A673 (cell line): Measurements from ENCODE around the gene CASP1. TPM values are rescaled to one million over a fixed set of nuclear protein-coding genes. Genes with fewer than 3 reads are reported as not detected.

Experiments used
- BruUV-seq: library from RNA; stranded (reverse); fragments of 400-500 nt; replicated peaks from 2 replicates; lab custom pipeline; 2021; lab: Mats Ljungman, UMichigan
- CTCF ChIA-PET: fragments of 300-600 bp; sonication (Branson Sonifier 250); formaldehyde crosslinking; loops from one replicate; lab custom pipeline; 2022; ENCODE audit warnings: antibody characterized with exemption; lab: Charles Lee
- POLR2A ChIA-PET: fragments of 300-600 bp; sonication (Branson Sonifier 250); formaldehyde crosslinking; loops from one replicate; lab custom pipeline; 2022; ENCODE audit warnings: antibody characterized with exemption; ENCODE audit not compliant: low non-redundant PET; lab: Charles Lee
- DNase-seq: peaks from one replicate; pipeline ENCODE4 v3.0.0-alpha.2; 2015; ENCODE audit warnings: low spot score
- H3K27ac ChIP-seq: fragments of 200-600 bp; sonication (generic); 2 replicates; pipeline ENCODE4 v1.5.1; 2016; ENCODE audit warnings: mixed run types, low read depth, mild to moderate bottlenecking, mixed read lengths, antibody characterized with exemption, low read length; ENCODE audit not compliant: poor library complexity, severe bottlenecking
- H3K27me3 ChIP-seq: fragments of 200-600 bp; sonication (generic); replicated peaks from 2 replicates; pipeline ENCODE4 v1.6.1; 2017; ENCODE audit warnings: mixed run types, low read depth, mild to moderate bottlenecking, mixed read lengths, antibody characterized with exemption, low read length; ENCODE audit not compliant: insufficient read depth, poor library complexity
- H3K36me3 ChIP-seq: fragments of 200-600 bp; sonication (generic); 2 replicates; pipeline ENCODE4 v1.6.1; 2016; ENCODE audit warnings: mixed run types, mild to moderate bottlenecking, mixed read lengths, antibody characterized with exemption, low read length; ENCODE audit not compliant: insufficient read depth, poor library complexity, severe bottlenecking
- H3K4me1 ChIP-seq: fragments of 200-600 bp; sonication (generic); 2 replicates; pipeline ENCODE4 v1.6.1; 2017; ENCODE audit warnings: mixed run types, mild to moderate bottlenecking, mixed read lengths, antibody characterized with exemption, low read length; ENCODE audit not compliant: insufficient read depth, poor library complexity, severe bottlenecking
- H3K4me3 ChIP-seq: fragments of 200-600 bp; sonication (generic); 2 replicates; pipeline ENCODE4 v1.5.1; 2016; ENCODE audit warnings: low read depth, mixed run types, mild to moderate bottlenecking, mixed read lengths, low read length; ENCODE audit not compliant: poor library complexity, severe bottlenecking
- H3K9me3 ChIP-seq: fragments of 200-600 bp; sonication (generic); 2 replicates; pipeline ENCODE4 v1.6.1; 2016; ENCODE audit warnings: mixed run types, low read depth, mild to moderate bottlenecking, mixed read lengths, antibody characterized with exemption, low read length; ENCODE audit not compliant: poor library complexity, severe bottlenecking
- EZH2 ChIP-seq: fragments of 200-600 bp; sonication (generic); IDR thresholded peaks from 2 replicates; pipeline ENCODE4 v1.6.1; 2017; ENCODE audit warnings: borderline replicate concordance, low read depth, mild to moderate bottlenecking, mixed read lengths, antibody characterized with exemption, low read length; ENCODE audit not compliant: poor library complexity, severe bottlenecking
- intact Hi-C: fragments of 100-400 bp; cut with micrococcal nuclease; formaldehyde crosslinking; loops from one replicate; pipeline ENCODE4 v1.10.0; 2022; ENCODE audit not compliant: unreplicated experiment
- total RNA-seq: library from RNA; stranded (reverse); gene quantifications from 2 replicates; pipeline ENCODE4 v1.2.3, GENCODE V29; 2021
- TF ChIP-seq, protein P1 (sequence below): fragments of 300-800, 200-600 bp; sonication (generic); conservative IDR thresholded peaks from 2 replicates; pipeline ENCODE4 v1.5.1; 2017; ENCODE audit warnings: low read depth, mild to moderate bottlenecking, antibody characterized with exemption, low read length, moderate library complexity, mixed read lengths

CASP1 gene
- total RNA-seq, 1 experiment from 2014 or later, result 9.3 TPM

DNA sequence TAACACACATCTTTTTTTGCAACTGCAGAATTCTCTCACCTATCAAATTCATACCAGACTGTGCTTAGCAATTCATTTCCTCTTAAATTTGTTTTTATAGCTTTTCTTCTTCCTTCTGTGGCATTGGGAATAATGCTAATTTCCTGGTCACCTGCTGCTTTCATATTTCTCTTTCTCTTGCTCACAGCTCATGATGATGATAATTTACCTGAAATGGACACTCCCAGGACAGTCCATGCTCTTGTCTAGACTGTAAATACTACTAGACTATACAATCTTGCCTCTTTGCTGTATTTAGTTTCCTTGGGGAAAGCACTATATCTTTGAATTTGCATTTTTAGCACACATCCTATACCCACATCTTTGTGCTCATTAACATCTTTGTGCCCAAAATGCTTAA lies 27.5 kb downstream of the CASP1 start:
- intact Hi-C loops, result no loop called here
- Histone ChIP-seq H3K27me3 (no peaks in the 10 kb centered on the region), H3K27ac (no peak overlapping the region), H3K9me3 (no peaks in the 10 kb centered on the region), H3K36me3 (no peaks in the 10 kb centered on the region), H3K4me3 (no peak overlapping the region), H3K4me1 (no peaks in the 10 kb centered on the region)
- TF ChIP-seq, protein P1, sequence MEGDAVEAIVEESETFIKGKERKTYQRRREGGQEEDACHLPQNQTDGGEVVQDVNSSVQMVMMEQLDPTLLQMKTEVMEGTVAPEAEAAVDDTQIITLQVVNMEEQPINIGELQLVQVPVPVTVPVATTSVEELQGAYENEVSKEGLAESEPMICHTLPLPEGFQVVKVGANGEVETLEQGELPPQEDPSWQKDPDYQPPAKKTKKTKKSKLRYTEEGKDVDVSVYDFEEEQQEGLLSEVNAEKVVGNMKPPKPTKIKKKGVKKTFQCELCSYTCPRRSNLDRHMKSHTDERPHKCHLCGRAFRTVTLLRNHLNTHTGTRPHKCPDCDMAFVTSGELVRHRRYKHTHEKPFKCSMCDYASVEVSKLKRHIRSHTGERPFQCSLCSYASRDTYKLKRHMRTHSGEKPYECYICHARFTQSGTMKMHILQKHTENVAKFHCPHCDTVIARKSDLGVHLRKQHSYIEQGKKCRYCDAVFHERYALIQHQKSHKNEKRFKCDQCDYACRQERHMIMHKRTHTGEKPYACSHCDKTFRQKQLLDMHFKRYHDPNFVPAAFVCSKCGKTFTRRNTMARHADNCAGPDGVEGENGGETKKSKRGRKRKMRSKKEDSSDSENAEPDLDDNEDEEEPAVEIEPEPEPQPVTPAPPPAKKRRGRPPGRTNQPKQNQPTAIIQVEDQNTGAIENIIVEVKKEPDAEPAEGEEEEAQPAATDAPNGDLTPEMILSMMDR, result no peak
- TF ChIP-seq EZH2, result no peak
- POLR2A ChIA-PET, result no interaction called here
- DNase-seq, result no peak
- CTCF ChIA-PET, result no interaction called here
- BruUV-seq, result no TSS peak

DNA sequence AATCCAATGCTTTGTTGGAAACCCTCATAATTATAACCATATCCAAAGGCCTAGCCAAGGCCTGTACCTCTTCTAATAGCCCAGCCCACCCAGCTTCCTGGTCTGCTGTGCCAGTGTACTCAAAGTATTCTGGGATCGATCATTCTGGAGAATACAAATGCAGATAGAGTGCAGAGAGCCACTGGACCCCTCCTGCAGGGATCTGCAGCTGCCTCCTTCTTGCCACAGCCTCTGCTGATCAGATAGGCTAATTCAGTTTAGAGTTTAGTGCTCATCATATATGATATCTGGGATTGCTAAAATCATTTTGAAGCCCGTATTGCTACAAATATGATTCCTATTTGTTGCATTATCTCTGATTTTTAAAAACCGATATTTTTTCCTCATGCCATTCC lies 29.5 kb downstream of the CASP1 start:
- intact Hi-C loops, result no loop called here
- CTCF ChIA-PET, result no interaction called here
- no TSS peak for BruUV-seq
- DNase-seq, result no peak
- no peak overlapping the region for H3K4me3 ChIP-seq
- POLR2A ChIA-PET, result no interaction called here
- H3K27me3 ChIP-seq, result no peaks in the 10 kb centered on the region
- TF ChIP-seq EZH2, result no peak
- TF ChIP-seq, protein P1, result no peak
- H3K36me3 ChIP-seq, result no peaks in the 10 kb centered on the region
- no peaks in the 10 kb centered on the region for H3K4me1 ChIP-seq
- H3K9me3 ChIP-seq, result no peaks in the 10 kb centered on the region
- H3K27ac ChIP-seq, result no peak overlapping the region

DNA sequence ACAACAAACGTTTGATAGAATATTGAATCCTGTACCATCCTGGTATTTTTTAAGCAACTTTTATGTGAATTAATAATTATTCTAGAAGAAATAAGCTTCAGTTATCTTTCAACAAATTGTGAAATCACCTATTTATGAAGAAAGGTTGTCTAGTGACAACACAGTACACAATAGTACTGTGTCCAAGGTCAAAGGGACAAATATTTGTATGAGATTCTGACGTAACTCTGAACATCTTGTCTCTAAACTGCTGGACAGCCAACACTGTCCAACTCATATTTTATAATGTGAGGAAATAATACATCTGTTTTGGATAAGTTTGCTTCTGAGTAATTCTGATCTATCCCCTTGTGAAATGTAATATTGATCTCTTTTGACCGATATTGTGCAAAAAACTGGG lies 30.9 kb downstream of the CASP1 start:
- Histone ChIP-seq H3K36me3 (no peaks in the 10 kb centered on the region), H3K27me3 (no peaks in the 10 kb centered on the region), H3K4me3 (no peak overlapping the region), H3K9me3 (no peaks in the 10 kb centered on the region), H3K4me1 (no peaks in the 10 kb centered on the region), H3K27ac (no peak overlapping the region)
- no peak for TF ChIP-seq EZH2
- TF ChIP-seq, protein P1, result no peak
- no TSS peak for BruUV-seq
- intact Hi-C loops, result no loop called here
- ChIA-PET CTCF (no interaction called here), POLR2A (no interaction called here)
- DNase-seq, result no peak
